Neuron (in vitro differentiated cells): ENCODE measurements around the gene GID4.

ENCODE experiments used
- H2AFZ ChIP-seq: one replicate; pipeline ENCODE4 v1.6.1; 2013; ENCODE audit warnings: low read depth, mild to moderate bottlenecking, inconsistent platforms, low read length, moderate library complexity
- H3K27me3 ChIP-seq: one replicate; pipeline ENCODE4 v1.6.1; 2013; ENCODE audit warnings: low read length; ENCODE audit not compliant: insufficient read depth
- H3K36me3 ChIP-seq: one replicate; pipeline ENCODE4 v1.6.1; 2013; ENCODE audit warnings: low read length; ENCODE audit not compliant: insufficient read depth
- H3K4me1 ChIP-seq: one replicate; pipeline ENCODE4 v1.6.1; 2013; ENCODE audit warnings: low read length; ENCODE audit not compliant: insufficient read depth
- H3K4me3 ChIP-seq: 2 replicates; pipeline ENCODE4 v1.5.1; 2013; ENCODE audit warnings: mild to moderate bottlenecking, low read length, moderate library complexity
- H3K9me3 ChIP-seq: one replicate; pipeline ENCODE4 v1.6.1; 2013; ENCODE audit warnings: low read length

The GID4 gene

DNA sequence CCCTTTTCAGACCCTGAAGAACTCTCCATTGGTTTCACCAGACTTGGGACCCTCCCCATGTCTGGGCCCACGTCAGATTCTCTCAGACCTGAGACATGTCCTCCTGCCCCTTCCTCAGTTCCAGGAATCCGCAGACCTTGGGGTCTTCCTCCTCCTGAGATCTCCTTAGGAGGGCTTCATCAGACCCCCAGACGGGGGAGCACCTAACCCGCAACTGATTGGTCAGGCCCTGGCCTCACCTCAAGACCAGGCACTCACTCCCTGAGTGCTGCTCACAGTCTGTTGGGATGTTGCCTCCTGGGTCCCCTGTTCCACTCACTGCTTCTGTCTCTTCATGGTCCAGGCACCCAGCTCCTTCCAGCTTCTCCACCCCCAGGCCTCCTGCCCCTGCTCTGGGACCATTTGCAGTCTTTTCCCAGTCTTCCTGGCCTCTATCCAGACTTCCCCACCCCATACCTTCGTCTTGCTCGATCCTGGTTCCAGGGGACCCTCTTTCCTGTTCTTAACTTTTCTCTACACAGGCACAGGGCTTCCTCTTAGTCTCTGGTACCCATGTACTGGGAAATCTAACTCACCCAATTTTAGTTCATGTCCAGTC lies 1.2 kb downstream of the GID4 start:
- peak overlapping the region; percentile 93 for H2AFZ ChIP-seq
- H3K36me3 ChIP-seq = peaks cover under 1% of the 10 kb centered on the region
- no peaks in the 10 kb centered on the region for H3K27me3 ChIP-seq
- peaks cover 31% of the 10 kb centered on the region for H3K4me1 ChIP-seq
- H3K4me3 ChIP-seq = peak overlapping the region; percentile 83
- no peaks in the 10 kb centered on the region for H3K9me3 ChIP-seq

DNA sequence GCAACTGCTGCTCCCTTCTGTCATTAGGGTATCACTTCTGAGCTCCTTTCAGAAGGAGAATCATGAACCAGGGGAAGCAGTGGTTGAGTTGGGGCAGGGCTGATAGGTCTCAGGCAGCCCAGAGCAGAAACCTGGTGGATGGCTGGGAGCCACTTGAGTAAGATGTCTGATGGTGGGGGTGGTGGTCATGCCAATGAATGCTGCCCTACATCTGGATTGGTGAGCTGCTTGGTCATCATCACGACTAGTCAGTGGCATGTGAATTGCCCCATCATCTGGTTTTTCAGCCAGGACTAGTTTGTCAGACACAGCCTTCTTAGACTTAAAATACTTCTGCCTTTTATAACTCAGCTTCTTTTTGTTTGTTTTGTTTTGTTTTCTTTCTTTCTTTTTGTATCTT lies 2.6 kb downstream of the GID4 start:
- Histone ChIP-seq H3K9me3 (no peaks in the 10 kb centered on the region), H3K36me3 (peaks cover 11% of the 10 kb centered on the region), H3K4me3 (no peak overlapping the region), H3K27me3 (no peaks in the 10 kb centered on the region), H3K4me1 (peaks cover 31% of the 10 kb centered on the region), H2AFZ (no peak overlapping the region)

DNA sequence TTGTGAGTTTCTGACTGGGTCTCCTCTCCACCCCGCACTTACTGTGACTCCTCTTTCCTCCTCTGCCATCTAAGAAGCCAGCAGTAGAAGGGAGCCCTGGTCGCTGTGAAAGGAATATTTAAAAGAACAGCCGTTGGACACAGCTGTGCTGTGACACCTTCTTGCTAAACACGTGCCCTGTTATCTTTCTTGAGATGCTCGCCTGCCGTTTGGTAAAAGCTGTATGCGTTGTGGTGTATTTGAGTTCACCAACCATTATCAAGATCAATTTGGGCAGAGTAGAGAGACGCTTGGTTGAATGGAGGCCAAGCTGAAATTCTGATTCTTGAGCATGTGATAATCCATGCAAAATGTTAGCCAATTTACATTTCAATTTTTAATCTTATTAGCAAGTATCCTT lies 3.8 kb downstream of the GID4 start:
- Histone ChIP-seq H2AFZ (no peak overlapping the region), H3K4me3 (no peak overlapping the region), H3K36me3 (peaks cover 15% of the 10 kb centered on the region), H3K9me3 (no peaks in the 10 kb centered on the region), H3K27me3 (no peaks in the 10 kb centered on the region), H3K4me1 (peaks cover 25% of the 10 kb centered on the region)

DNA sequence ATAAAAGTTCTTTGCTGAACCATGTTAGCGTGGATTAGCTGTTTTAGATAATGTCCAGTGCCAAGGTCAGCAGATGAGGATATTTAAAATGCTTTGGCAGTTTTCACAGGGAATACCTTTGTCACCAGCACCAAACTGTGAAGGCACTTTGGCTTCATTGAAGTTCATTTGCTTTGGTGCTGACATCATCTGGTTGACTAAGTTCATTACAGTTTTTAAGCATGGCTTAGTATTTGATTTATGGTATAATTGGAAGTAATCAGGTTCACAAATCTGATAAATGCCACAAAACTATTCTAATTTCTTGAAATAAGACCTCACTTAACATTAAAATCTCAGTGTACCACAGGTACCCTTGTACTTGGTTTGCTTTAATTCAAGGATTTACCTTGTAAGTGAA lies 4.3 kb downstream of the GID4 start:
- H3K9me3 ChIP-seq = no peaks in the 10 kb centered on the region
- H3K4me3 ChIP-seq = no peak overlapping the region
- peaks cover 20% of the 10 kb centered on the region for H3K4me1 ChIP-seq
- H2AFZ ChIP-seq = no peak overlapping the region
- no peaks in the 10 kb centered on the region for H3K27me3 ChIP-seq
- H3K36me3 ChIP-seq = peaks cover 15% of the 10 kb centered on the region

DNA sequence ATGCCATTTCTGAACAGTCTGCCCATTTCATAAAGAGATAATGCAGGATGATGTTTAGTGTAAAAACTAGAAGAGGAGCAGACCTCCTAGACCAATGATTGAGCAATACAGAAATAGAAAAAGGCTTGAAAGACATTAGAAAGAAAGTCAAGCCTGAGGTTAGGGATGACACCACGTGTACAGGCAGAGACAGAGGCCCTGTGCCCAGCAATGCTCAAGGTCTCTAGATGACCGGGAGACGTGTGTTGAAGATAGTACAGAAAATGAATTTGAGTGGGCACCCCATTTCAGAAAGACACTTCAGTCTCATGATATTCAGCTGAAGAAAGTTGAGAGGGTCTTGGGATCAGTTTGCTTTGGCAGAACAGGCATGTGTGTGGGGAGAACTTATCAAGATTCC lies 5.4 kb downstream of the GID4 start:
- H3K4me3 ChIP-seq = no peak overlapping the region
- H2AFZ ChIP-seq = no peak overlapping the region
- H3K9me3 ChIP-seq = no peaks in the 10 kb centered on the region
- peaks cover 19% of the 10 kb centered on the region for H3K4me1 ChIP-seq
- peaks cover 15% of the 10 kb centered on the region for H3K36me3 ChIP-seq
- no peaks in the 10 kb centered on the region for H3K27me3 ChIP-seq

DNA sequence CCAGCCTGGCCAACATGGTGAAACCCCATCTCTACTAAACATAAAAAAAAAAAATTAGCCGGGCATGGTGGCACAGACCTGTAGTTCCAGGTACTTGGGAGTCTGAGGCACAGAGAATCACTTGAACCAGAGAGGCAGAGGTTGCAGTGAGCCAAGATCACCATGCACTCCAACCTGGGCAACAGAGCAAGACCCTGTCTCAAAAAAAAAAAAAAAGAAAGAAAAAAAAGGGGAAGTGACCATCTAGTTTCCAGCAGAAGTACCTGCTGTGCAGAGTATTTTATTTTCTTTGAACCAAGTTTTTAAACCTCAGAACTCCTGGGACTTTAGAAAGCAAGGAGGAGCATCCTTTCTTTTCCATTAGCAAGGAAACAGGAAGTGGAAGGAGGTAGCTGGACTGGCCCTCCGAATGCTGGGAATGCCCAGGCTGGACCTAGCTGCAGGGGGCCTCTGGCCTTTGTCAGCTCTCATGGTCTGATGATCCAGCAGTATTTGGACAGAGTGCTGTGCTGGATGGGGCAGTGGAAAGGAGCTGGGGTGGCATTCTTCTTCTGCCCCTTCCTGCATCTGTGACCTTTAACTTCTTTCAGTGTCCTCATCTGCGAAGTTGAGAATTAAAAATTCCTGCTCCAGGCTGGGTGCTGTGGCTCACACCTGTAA lies 6.6 kb downstream of the GID4 start:
- no peaks in the 10 kb centered on the region for H3K9me3 ChIP-seq
- no peak overlapping the region for H2AFZ ChIP-seq
- H3K27me3 ChIP-seq = no peaks in the 10 kb centered on the region
- H3K36me3 ChIP-seq = peaks cover 15% of the 10 kb centered on the region
- H3K4me1 ChIP-seq = peaks cover 8% of the 10 kb centered on the region
- no peak overlapping the region for H3K4me3 ChIP-seq

DNA sequence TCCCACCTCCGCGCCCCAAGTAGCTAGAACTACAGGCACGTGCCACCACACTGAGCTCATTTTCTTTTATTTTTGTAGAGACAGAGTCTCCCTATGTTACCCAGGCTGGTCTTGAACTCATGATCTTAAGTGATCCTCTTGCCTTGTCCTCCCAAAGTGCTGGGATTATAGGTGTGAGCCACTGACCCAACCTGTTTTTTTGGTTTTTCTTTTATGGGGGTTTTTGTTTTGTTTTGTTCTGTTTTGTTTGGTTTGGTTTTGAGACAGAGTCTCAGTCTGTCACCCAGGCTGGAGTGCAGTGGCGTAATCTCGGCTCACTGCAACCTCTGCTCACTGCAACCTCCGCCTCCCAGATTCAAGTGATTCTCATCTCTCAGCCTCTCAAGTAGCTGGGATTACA lies 16.4 kb downstream of the GID4 start:
- H3K9me3 ChIP-seq = no peaks in the 10 kb centered on the region
- H3K4me1 ChIP-seq = no peaks in the 10 kb centered on the region
- no peaks in the 10 kb centered on the region for H3K27me3 ChIP-seq
- peaks cover 27% of the 10 kb centered on the region for H3K36me3 ChIP-seq
- no peak overlapping the region for H3K4me3 ChIP-seq
- H2AFZ ChIP-seq = no peak overlapping the region

DNA sequence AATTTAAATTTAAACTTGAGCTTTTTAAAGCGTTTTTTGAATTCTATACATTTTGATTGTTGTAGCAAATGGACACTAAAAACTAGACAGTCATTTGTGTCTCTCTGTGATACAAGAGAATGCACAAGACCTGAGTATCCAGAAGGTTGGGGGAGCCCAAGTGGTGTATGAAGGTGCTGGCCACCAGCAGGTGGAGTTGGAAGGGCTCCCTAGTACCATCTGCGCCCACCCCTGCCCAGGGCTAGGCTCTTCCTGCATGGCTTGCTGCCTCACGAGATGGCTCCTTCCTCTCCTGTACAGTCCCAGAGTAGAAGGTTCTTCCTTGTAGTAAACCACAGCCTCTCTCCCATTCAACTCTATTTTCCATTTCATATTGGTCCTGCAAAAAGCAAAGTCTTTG lies 17.0 kb downstream of the GID4 start:
- Histone ChIP-seq H3K4me1 (no peaks in the 10 kb centered on the region), H3K9me3 (no peaks in the 10 kb centered on the region), H3K4me3 (no peak overlapping the region), H2AFZ (no peak overlapping the region), H3K27me3 (no peaks in the 10 kb centered on the region), H3K36me3 (peaks cover 28% of the 10 kb centered on the region)

DNA sequence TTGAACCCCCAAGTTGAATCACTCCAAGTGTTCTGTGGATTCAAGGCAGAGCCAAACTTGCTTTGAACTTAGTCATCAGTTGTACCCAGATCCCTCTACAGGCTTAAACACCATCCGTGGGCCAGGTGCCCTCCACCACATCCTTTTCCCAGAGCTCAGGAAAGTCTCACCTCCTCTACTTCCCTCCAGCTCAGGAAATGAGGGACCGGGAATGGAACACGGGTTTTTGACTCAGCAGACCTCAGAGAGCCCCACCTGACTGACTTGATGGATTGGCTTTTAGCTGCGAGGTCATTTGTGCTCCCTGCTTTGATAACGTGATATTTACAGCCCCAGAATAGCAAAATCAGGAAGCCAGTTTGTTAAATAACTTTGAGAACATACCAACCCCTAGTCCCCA lies 20.1 kb downstream of the GID4 start:
- Histone ChIP-seq H3K36me3 (peaks cover 27% of the 10 kb centered on the region), H3K4me3 (no peak overlapping the region), H3K9me3 (no peaks in the 10 kb centered on the region), H2AFZ (no peak overlapping the region), H3K27me3 (no peaks in the 10 kb centered on the region), H3K4me1 (no peaks in the 10 kb centered on the region)

DNA sequence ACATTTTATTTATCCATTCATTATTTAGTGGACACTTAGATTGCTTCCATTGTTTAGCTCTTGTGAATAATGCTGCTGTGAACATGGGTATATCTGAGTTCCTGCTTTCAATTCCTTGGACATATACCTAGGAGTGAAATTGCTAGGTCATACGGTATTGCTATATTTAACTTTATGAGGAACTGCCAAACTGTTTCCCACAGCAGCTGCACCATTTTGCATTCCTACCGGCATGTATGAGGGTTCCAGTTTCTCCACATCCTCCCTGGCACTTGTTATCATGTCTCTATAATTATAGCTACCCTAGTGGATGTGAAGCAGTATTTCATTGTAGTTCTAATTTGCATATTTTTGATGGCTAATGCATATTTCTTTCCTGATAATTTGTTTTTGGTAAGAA lies 24.8 kb downstream of the GID4 start:
- peaks cover 22% of the 10 kb centered on the region for H3K36me3 ChIP-seq
- H3K27me3 ChIP-seq = no peaks in the 10 kb centered on the region
- H2AFZ ChIP-seq = no peak overlapping the region

DNA sequence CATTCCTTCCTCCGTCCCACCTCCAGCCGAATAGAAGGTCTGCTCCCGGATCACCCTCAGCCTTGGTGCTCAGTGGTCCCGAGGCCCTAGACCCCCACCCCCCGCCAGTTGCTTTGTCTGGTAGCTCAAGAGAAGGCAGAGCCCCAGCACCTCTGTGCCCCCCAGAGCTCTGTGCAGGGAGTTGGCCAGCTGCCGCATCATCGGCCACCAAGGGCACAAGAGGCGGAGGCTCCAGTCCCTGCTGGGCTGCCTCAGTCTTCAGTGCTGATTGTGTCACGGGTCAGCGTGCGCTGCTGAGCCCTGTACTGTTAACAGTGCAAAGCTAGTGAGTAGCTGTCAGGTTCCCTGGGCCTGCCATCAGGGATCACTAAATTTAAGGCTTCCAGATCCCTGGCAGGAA lies 26.3 kb downstream of the GID4 start:
- peaks cover 22% of the 10 kb centered on the region for H3K36me3 ChIP-seq
- no peak overlapping the region for H2AFZ ChIP-seq
- H3K4me1 ChIP-seq = no peaks in the 10 kb centered on the region
- H3K4me3 ChIP-seq = no peak overlapping the region
- H3K27me3 ChIP-seq = no peaks in the 10 kb centered on the region
- H3K9me3 ChIP-seq = no peaks in the 10 kb centered on the region

More for the DNA sequence above, 24.8 kb downstream of the GID4 start:
- Histone ChIP-seq H3K4me3 (no peak overlapping the region), H3K9me3 (no peaks in the 10 kb centered on the region), H3K4me1 (no peaks in the 10 kb centered on the region)

DNA sequence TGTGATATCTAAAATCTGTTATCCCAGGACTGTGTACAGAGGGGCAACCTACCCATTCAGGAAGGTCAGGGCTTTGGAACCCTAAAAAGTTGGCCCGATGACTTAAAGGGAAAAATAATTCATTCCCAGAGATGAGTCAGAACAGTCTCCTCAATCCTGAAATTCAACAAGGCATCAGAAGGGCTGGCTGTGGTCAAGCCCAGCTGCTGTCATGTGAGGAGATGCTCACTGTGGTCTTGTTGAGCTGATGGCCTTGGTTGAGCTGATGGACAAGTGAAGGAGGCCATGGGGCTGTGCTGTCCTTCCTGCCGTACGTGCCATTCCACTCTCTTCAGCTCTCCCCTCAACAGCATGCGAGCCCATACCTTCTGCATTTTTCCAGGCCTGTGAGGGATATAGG lies 27.7 kb downstream of the GID4 start:
- H3K9me3 ChIP-seq = no peaks in the 10 kb centered on the region
- no peak overlapping the region for H3K4me3 ChIP-seq
- H2AFZ ChIP-seq = no peak overlapping the region
- peaks cover 18% of the 10 kb centered on the region for H3K36me3 ChIP-seq
- no peaks in the 10 kb centered on the region for H3K27me3 ChIP-seq
- H3K4me1 ChIP-seq = peaks cover 7% of the 10 kb centered on the region

DNA sequence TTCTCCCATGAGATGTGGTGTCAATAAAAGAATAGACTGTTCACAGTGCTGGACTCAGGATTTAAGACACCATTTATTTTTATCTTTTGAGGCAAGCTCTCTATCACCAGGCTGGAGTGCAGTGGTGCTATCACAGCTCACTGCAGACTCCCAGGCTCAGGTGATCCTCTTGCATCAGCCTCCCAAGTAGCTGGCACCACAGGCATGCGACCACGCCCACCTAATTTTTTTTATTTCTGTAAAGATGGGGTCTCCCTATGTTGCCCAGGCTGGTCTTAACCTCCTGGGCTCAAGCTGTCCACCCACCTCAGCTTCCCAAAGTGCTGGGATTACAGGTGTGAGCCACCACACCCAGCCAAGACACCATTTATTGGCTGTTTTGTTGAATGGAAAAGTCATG lies 29.9 kb downstream of the GID4 start:
- Histone ChIP-seq H2AFZ (no peak overlapping the region), H3K9me3 (no peaks in the 10 kb centered on the region), H3K4me1 (peaks cover 7% of the 10 kb centered on the region), H3K27me3 (no peaks in the 10 kb centered on the region), H3K4me3 (no peak overlapping the region), H3K36me3 (peaks cover 15% of the 10 kb centered on the region)

DNA sequence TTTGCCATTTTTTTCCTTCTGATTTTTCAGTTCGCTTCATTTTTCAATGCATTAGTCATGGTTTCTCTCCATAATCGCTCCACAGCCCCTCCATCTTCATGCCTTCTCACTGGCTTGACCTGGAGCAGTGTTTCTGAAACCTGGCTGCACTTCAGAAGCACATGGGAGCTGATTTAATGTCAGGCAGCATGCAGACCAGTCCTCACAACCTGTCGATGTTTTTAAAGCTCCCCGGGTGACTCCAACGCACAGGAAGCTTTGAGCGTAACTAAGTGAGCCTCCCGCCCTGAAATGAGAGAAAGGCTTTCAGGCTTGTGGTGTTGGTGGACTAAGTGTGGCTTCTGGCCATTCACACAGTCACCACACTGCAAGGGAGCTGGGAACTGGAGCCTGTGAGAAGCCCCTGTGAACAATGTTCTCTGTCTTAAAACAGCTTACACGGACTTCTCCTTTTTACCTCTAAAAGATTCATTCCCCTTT lies 31.7 kb downstream of the GID4 start:
- H3K36me3 ChIP-seq = peaks cover 2% of the 10 kb centered on the region
- no peaks in the 10 kb centered on the region for H3K9me3 ChIP-seq
- H2AFZ ChIP-seq = peak overlapping the region; percentile 7
- no peaks in the 10 kb centered on the region for H3K27me3 ChIP-seq
- peaks cover 7% of the 10 kb centered on the region for H3K4me1 ChIP-seq
- H3K4me3 ChIP-seq = no peak overlapping the region
